Anterior cingulate cortex (tissue), 58 donors: Measurements from ENCODE around the gene CSN2.

Experiments
- DNase-seq, 58 donors: peaks; one replicate each; lab custom pipeline; 2025; lab: John Stamatoyannopoulos, UW

The CSN2 gene

DNA sequence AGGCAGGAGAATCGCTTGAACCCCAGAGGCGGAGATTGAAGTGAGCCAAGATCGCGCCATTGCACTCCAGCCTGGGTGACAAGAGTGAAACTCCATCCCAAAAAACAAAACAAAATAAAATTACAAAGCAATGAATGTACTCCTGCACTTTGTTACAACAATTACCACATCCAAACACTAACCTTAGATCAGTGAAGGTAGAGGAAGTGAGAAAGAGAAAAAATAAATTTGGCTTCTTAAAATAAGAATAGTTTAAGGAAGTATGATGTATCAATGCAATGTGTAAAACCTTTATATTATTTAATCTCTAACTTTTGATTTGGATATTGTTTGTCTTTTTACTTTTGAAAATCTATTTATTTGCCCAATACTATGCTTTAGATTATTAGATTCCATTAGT is 56.3 kb downstream of the CSN2 start:
- no peak for DNase-seq

DNA sequence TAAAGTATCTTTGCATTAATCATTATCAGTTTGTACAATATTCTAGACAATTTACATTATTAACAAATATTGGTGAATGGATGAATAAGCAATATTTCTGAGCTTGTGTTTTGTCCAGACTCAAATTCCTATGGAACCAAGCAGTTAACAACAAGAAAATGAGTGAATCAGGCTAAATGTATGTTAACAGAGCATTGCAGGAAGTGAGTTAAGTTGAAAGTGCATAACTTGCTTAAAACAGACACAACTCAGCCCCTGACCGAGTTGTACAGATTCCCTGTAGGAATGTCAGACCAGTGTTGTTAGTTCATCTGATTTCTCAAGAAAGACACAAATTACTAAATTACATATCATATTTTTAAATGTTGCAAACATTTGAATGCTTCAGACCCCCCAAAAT is 58.4 kb downstream of the CSN2 start:
- no peak for DNase-seq
